Neural progenitor cell (in vitro differentiated cells): Measurements from ENCODE around the gene RAB23.

Experiments
- CTCF ChIP-seq: fragments of 200-600 bp; sonication (generic); IDR thresholded peaks from 2 replicates; pipeline ENCODE4 v1.5.1; 2017; ENCODE audit warnings: antibody characterized with exemption, mild to moderate bottlenecking
- EZH2 ChIP-seq: fragments of 200-600 bp; sonication (generic); IDR thresholded peaks from 2 replicates; pipeline ENCODE4 v1.6.1; 2017; ENCODE audit warnings: antibody characterized with exemption, mild to moderate bottlenecking, moderate library complexity
- EZH2phosphoT487 ChIP-seq: fragments of 200-600 bp; sonication (generic); IDR thresholded peaks from 2 replicates; pipeline ENCODE4 v1.6.1; 2017; ENCODE audit warnings: antibody characterized with exemption

- TF ChIP-seq CTCF: no peak
- TF ChIP-seq EZH2: no peak
- no peak for TF ChIP-seq EZH2phosphoT487
These were observed 26.6 kb downstream of the RAB23 start for GRCh38 chr6:57195457-57195856.
